ENCODE data around the gene C17orf50. TPM values are rescaled to one million over a fixed set of nuclear protein-coding genes. Genes with fewer than 3 reads are reported as not detected.

Gene C17orf50
- total and polyA plus RNA-seq, 2 of the 13 experiments (the other 11 are each of a cell fraction or from before 2014, with no cell fraction given), result not detected

GRCh38 chr17:35731239-35731916 lies 29.3 kb upstream of the C17orf50 start, which contains the start of gene RASL10B (continued):
- TF ChIP-seq ZXDC (CRISPR knock-in tag; IDR thresholded peaks at IDR 0.05) (no peak), ONECUT2 (CRISPR knock-in tag; IDR thresholded peaks at IDR 0.05) (no peak), TAF1 (CRISPR knock-in tag; IDR thresholded peaks at IDR 0.05) (peak; percentile 33; the same call in 1 of the 2 replicates), ZNF713 (CRISPR knock-in tag; IDR thresholded peaks at IDR 0.05) (no peak), KDM1A (CRISPR knock-in tag; IDR thresholded peaks at IDR 0.05) (no peak), ZNF839 (CRISPR knock-in tag; IDR thresholded peaks at IDR 0.05; ENCODE audit: borderline replicate concordance) (no peak), ZNF331 (CRISPR knock-in tag; IDR thresholded peaks at IDR 0.05) (0 out of 2 replicates have a peak, but pooled peaks have one; percentile 46), ATF1 (CRISPR knock-in tag; IDR thresholded peaks at IDR 0.05) (no peak), STAT6 (CRISPR knock-in tag; IDR thresholded peaks at IDR 0.05; ENCODE audit: borderline replicate concordance) (no peak), SAP130 (CRISPR knock-in tag; IDR thresholded peaks at IDR 0.05; ENCODE audit: low read depth) (peak; percentile 58), TEAD3 (CRISPR knock-in tag; optimal IDR thresholded peaks at IDR 0.05; ENCODE audit: borderline replicate concordance) (peak; percentile 68), ZNF607 (CRISPR knock-in tag; IDR thresholded peaks at IDR 0.05; ENCODE audit: borderline replicate concordance) (no peak), ZNF430 (CRISPR knock-in tag; IDR thresholded peaks at IDR 0.05) (no peak), ZNF724P (CRISPR knock-in tag; IDR thresholded peaks at IDR 0.05; ENCODE audit: borderline replicate concordance) (no peak), ZNF747 (CRISPR knock-in tag; IDR thresholded peaks at IDR 0.05; ENCODE audit: borderline replicate concordance) (0 out of 2 replicates have a peak, but pooled peaks have one; percentile 31), PLRG1 (conservative IDR thresholded peaks at IDR 0.05) (no peak), ZNF639 (CRISPR knock-in tag; conservative IDR thresholded peaks at IDR 0.05) (no peak), MIER2 (CRISPR knock-in tag; IDR thresholded peaks at IDR 0.05) (no peak), PHF8 (CRISPR knock-in tag; IDR thresholded peaks at IDR 0.05) (peak; percentile 43; the same call in 1 of the 2 replicates), ZNF589 (CRISPR knock-in tag; conservative IDR thresholded peaks at IDR 0.05) (no peak), RARG (CRISPR knock-in tag; IDR thresholded peaks at IDR 0.05; ENCODE audit: low read depth) (no peak), ZFP36L1 (CRISPR knock-in tag; IDR thresholded peaks at IDR 0.05) (no peak), CREB3 (CRISPR knock-in tag; IDR thresholded peaks at IDR 0.05) (no peak)
